OCI-LY7 (cell line): ENCODE results near the gene DGKD. TPM values are rescaled to one million over a fixed set of nuclear protein-coding genes. Genes with fewer than 3 reads are reported as not detected.
A peak's percentile ranks its signal among the peaks of the same experiment; 100 is the strongest.

Experiments
- BruUV-seq: library from RNA; stranded (reverse); fragments of 400-500 nt; replicated peaks from 2 replicates; lab custom pipeline; 2021; lab: Mats Ljungman, UMichigan
- CTCF ChIA-PET: fragments of 300-600 bp; sonication (Branson Sonifier 250); formaldehyde crosslinking; loops from one replicate; lab custom pipeline; 2022; ENCODE audit warnings: antibody characterized with exemption; ENCODE audit not compliant: unreplicated experiment; lab: Charles Lee
- POLR2A ChIA-PET: fragments of 300-600 bp; sonication (Branson Sonifier 250); formaldehyde crosslinking; loops from one replicate; lab custom pipeline; 2022; ENCODE audit warnings: antibody characterized with exemption; lab: Charles Lee
- DNase-seq: peaks from one replicate; pipeline ENCODE4 v3.0.0-alpha.2; 2015; ENCODE audit warnings: low spot score
- H2AFZ ChIP-seq: fragments of 200-600 bp; sonication (generic), shearing (Covaris generic); 2 replicates; pipeline ENCODE4 v1.6.1; 2014; ENCODE audit warnings: mild to moderate bottlenecking, antibody characterized with exemption, low read length, moderate library complexity
- H3K27ac ChIP-seq: fragments of 200-600 bp; sonication (generic); 2 replicates; pipeline ENCODE4 v1.5.1; 2014; ENCODE audit warnings: mixed run types, low read depth, mild to moderate bottlenecking, moderate library complexity, low read length, inconsistent platforms; ENCODE audit not compliant: poor library complexity, severe bottlenecking
- H3K36me3 ChIP-seq: fragments of 200-600 bp; sonication (generic); 2 replicates; pipeline ENCODE4 v1.6.1; 2014; ENCODE audit warnings: mild to moderate bottlenecking, antibody characterized with exemption, low read length, moderate library complexity, mixed read lengths; ENCODE audit not compliant: insufficient read depth
- H3K4me1 ChIP-seq: fragments of 200-600 bp; sonication (generic); 2 replicates; pipeline ENCODE4 v1.5.1; 2014; ENCODE audit warnings: mild to moderate bottlenecking, low read length; ENCODE audit not compliant: insufficient read depth, poor library complexity, severe bottlenecking
- H3K4me2 ChIP-seq: fragments of 200-600 bp; sonication (generic); 2 replicates; pipeline ENCODE4 v1.6.1; 2014; ENCODE audit warnings: mild to moderate bottlenecking, low read length
- H3K4me3 ChIP-seq: fragments of 200-600 bp; sonication (generic); 2 replicates; pipeline ENCODE4 v1.5.1; 2014; ENCODE audit warnings: mild to moderate bottlenecking, low read depth, low read length; ENCODE audit not compliant: poor library complexity, severe bottlenecking
- H3K79me2 ChIP-seq: fragments of 200-600 bp; sonication (generic); 2 replicates; pipeline ENCODE4 v1.6.1; 2016; ENCODE audit warnings: low read depth, mild to moderate bottlenecking, low read length, moderate library complexity, mixed read lengths; ENCODE audit not compliant: insufficient read depth
- H3K9me2 ChIP-seq: fragments of 200-600 bp; sonication (generic); 2 replicates; pipeline ENCODE4 v1.6.1; 2016; ENCODE audit warnings: mild to moderate bottlenecking, low read length, mixed read lengths; ENCODE audit not compliant: insufficient read depth
- H3K9me3 ChIP-seq: fragments of 200-600 bp; sonication (generic); 2 replicates; pipeline ENCODE4 v1.6.1; 2014; ENCODE audit warnings: mild to moderate bottlenecking, mixed run types, low read length, mixed read lengths
- H4K20me1 ChIP-seq: fragments of 200-600 bp; sonication (generic); 2 replicates; pipeline ENCODE4 v1.6.1; 2014; ENCODE audit warnings: mild to moderate bottlenecking, antibody characterized with exemption, low read length, moderate library complexity, mixed read lengths; ENCODE audit not compliant: insufficient read depth
- EZH2phosphoT487 ChIP-seq: fragments of 200-600 bp; sonication (generic); IDR thresholded peaks from 2 replicates; pipeline ENCODE4 v1.6.1; 2018; ENCODE audit warnings: low read depth, borderline replicate concordance, mild to moderate bottlenecking, mixed run types, antibody characterized with exemption, low read length, moderate library complexity, mixed read lengths
- intact Hi-C: fragments of 100-400 bp; cut with micrococcal nuclease; formaldehyde crosslinking; loops from one replicate; pipeline ENCODE4 v1.10.0; 2022; ENCODE audit not compliant: unreplicated experiment
- total RNA-seq, 2 experiments: library from RNA; depleted of rRNA in 1 of 2; stranded (reverse); fragments of >200 nt in 1 of 2; shearing (Covaris generic) in 1 of 2; gene quantifications; 2 replicates each; pipeline ENCODE4 v1.2.3, GENCODE V29; 2014 to 2022
- TF ChIP-seq, protein P1 (sequence below): fragments of 200-600 bp; sonication (generic); conservative IDR thresholded peaks from 2 replicates; pipeline ENCODE4 v1.5.1; 2014; ENCODE audit warnings: mild to moderate bottlenecking, antibody characterized with exemption, low read length, moderate library complexity, mixed read lengths

DGKD gene
- total RNA-seq, 2 experiments from 2014 or later = 62.9 to 271 TPM

DNA sequence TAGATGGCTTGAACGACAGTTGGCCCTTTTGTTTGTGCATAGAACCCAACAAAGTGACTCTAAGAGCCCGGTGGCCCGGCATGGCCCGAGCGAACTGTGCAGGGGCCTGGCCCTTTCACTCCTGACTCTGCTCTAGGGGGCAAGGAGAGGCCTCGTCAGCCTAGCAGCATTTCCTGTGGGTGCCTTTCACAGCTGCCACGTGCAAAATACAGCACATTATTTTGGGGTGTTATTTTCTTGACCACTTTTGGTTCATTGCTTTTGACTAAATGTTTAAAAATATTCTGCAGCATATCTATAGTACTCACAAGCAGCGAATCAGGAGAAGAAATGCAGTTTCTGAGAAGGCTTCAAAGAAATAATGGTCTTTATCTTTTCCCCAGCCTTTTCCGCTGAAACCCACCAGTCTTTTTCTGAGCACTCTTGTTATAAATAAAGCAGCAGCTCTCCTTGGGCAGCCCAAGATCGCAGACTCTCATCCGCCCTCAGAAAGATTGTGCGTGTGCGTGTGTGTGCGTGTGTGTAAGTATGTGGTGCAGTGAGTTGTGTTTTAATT is 31.3 kb downstream of the DGKD start:
- DNase-seq = peak; percentile 72
- Histone ChIP-seq H3K79me2 (peaks cover 65% of the 10 kb centered on the region), H3K4me1 (peaks cover 62% of the 10 kb centered on the region), H3K36me3 (peaks cover 23% of the 10 kb centered on the region), H3K9me2 (no peaks in the 10 kb centered on the region), H3K4me3 (peak overlapping the region; percentile 28), H3K9me3 (no peaks in the 10 kb centered on the region), H2AFZ (no peak overlapping the region), H3K4me2 (peak overlapping the region; percentile 72), H4K20me1 (no peaks in the 10 kb centered on the region; the same call in 1 of the 2 replicates), H3K27ac (peak overlapping the region; percentile 82)
- ChIA-PET CTCF (interaction anchor here (1.4 to 2.0 kb wide), 2 partner anchors 27 to 32 kb away, joined by 3 to 8 read pairs; no protein-coding TSS in a partner anchor), POLR2A (interaction anchor here (0.9 to 2.2 kb wide), 9 partner anchors 9 to 33 kb away, joined by 3 to 10 read pairs (median 5); no protein-coding TSS in a partner anchor)
- intact Hi-C loops = loop anchor here (1.0 to 2.0 kb wide), 3 partner anchors 28 to 55 kb away; no protein-coding TSS in a partner anchor
- no TSS peak for BruUV-seq
- TF ChIP-seq EZH2phosphoT487 = no peak
- TF ChIP-seq, protein P1, sequence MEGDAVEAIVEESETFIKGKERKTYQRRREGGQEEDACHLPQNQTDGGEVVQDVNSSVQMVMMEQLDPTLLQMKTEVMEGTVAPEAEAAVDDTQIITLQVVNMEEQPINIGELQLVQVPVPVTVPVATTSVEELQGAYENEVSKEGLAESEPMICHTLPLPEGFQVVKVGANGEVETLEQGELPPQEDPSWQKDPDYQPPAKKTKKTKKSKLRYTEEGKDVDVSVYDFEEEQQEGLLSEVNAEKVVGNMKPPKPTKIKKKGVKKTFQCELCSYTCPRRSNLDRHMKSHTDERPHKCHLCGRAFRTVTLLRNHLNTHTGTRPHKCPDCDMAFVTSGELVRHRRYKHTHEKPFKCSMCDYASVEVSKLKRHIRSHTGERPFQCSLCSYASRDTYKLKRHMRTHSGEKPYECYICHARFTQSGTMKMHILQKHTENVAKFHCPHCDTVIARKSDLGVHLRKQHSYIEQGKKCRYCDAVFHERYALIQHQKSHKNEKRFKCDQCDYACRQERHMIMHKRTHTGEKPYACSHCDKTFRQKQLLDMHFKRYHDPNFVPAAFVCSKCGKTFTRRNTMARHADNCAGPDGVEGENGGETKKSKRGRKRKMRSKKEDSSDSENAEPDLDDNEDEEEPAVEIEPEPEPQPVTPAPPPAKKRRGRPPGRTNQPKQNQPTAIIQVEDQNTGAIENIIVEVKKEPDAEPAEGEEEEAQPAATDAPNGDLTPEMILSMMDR = no peak

DNA sequence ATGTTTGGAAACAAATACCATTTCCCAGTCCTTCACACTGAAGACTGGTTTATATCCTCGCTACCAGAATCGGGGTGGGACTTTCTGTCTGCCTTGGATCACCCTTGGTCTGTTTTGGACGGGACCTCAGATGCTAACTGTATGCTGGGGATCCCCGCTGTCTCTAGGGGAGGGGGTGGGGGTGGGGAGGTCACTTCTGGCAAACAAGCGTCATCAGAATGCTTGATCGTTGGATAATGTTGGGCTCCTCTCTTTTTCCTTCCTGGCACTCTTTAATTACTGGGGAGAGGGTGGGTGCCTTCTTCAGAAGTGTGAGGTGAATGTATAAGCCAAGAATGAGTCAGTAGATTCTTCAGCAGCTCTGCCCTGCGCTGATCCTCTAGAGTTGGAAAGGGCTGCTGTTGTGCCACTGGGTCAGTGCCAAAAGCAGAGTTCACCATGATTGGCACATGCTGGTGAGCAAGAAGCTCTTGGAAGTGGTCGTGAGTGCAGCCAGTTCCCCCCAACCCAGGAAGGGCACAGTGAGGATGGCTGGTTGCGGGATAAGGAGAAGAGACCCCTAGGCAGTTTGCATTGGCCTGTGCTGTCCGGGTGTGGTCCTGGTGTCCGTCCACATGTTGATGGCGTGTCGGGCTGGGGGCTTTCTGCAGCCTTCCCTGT is 32.2 kb downstream of the DGKD start:
- no peak for DNase-seq
- peak overlapping the region; percentile 28 for H3K4me3 ChIP-seq
- no peaks in the 10 kb centered on the region for H3K9me3 ChIP-seq
- H2AFZ ChIP-seq = no peak overlapping the region
- TF ChIP-seq EZH2phosphoT487 = no peak
- TF ChIP-seq, protein P1 = no peak
- H4K20me1 ChIP-seq = no peaks in the 10 kb centered on the region; the same call in 1 of the 2 replicates
- H3K9me2 ChIP-seq = no peaks in the 10 kb centered on the region
- H3K36me3 ChIP-seq = peaks cover 33% of the 10 kb centered on the region
- ChIA-PET CTCF (interaction anchor here (1.4 to 2.0 kb wide), 2 partner anchors 18 to 33 kb away, joined by 3 to 8 read pairs; no protein-coding TSS in a partner anchor), POLR2A (interaction anchor here (0.6 kb wide), 2 partner anchors 281 to 1737 kb away, joined by 3 to 4 read pairs; no protein-coding TSS in a partner anchor)
- intact Hi-C loops = no loop called here
- no TSS peak for BruUV-seq
- H3K27ac ChIP-seq = peak overlapping the region; percentile 82
- peak overlapping the region; percentile 72 for H3K4me2 ChIP-seq
- peaks cover 52% of the 10 kb centered on the region for H3K4me1 ChIP-seq
- H3K79me2 ChIP-seq = peaks cover 55% of the 10 kb centered on the region
